Epithelial cell of proximal tubule (primary cell): ENCODE results near the gene ANKRD11. TPM values are rescaled to one million over a fixed set of nuclear protein-coding genes. Genes with fewer than 3 reads are reported as not detected.
A peak's percentile ranks its signal among the peaks of the same experiment; 100 is the strongest.
"Not testable (repeated sequence)": the region's sequence is repeated elsewhere in the genome, so short reads cannot be mapped to it uniquely, and the experiment has no call there.

ENCODE experiments used
- DNase-seq: peaks from one replicate; pipeline ENCODE4 v3.0.0-alpha.2; 2011; ENCODE audit warnings: low read depth
- H3K4me3 ChIP-seq: 2 replicates; pipeline ENCODE4 v1.5.1; 2011; ENCODE audit warnings: low read depth, mild to moderate bottlenecking, low read length
- CTCF ChIP-seq: conservative IDR thresholded peaks from 2 replicates; pipeline ENCODE4 v1.5.1; 2012; ENCODE audit warnings: low read depth, mild to moderate bottlenecking, low read length
- total RNA-seq: library from RNA; depleted of rRNA; stranded (reverse); fragments of >200 nt; gene quantifications from 2 replicates; pipeline ENCODE4 v1.2.3, GENCODE V29; 2015

ANKRD11 gene
- total RNA-seq, 1 donor from 2014 or later, result 44.3 TPM

DNA sequence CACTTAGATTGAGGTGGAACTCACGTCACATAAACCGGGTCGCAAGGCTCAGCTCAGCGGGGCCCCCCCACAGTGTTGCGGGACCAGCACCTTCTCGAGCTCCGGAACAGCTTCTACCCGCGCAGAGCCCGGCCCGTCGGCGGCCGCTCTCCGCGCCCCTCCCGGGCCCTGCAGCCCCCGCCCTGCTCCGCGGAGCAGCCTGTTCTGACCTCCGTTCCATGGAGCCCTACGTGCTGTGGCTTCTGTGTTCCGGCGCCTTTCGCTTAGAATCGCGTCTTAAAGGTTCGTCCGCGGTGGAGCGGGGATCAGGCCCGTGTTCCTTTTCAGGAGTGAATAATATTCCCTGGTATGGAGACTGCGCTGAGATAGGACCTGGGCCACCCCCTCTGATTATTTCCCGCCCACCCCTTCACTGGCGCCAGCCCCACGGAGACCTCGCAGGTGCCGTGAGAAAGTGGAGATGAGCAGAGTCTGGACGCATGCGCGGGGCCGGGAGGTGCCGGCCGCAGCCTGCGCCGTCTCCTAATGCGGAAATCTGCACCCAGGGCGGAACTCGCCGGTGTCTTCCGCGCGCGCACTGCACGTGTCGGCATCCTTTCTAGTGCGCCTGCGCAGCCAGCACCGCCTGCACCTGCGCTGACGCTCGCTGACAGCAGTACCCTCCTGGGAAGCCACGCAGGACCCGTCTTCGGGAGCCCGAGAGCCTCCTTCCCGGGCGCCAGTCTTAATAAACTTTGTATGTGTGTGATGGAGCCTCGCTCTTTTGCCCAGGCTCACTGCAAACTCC lies 242.0 kb downstream of the ANKRD11 start:
- TF ChIP-seq CTCF, result no peak
- peak overlapping the region; percentile 50 for H3K4me3 ChIP-seq

GRCh38 chr16:89247734-89248075 lies 242.7 kb downstream of the ANKRD11 start:
- H3K4me3 ChIP-seq, result peak overlapping the region; percentile 50
- DNase-seq, result not testable (repeated sequence)

More for the DNA sequence above, 242.0 kb downstream of the ANKRD11 start:
- no peak for DNase-seq

DNA sequence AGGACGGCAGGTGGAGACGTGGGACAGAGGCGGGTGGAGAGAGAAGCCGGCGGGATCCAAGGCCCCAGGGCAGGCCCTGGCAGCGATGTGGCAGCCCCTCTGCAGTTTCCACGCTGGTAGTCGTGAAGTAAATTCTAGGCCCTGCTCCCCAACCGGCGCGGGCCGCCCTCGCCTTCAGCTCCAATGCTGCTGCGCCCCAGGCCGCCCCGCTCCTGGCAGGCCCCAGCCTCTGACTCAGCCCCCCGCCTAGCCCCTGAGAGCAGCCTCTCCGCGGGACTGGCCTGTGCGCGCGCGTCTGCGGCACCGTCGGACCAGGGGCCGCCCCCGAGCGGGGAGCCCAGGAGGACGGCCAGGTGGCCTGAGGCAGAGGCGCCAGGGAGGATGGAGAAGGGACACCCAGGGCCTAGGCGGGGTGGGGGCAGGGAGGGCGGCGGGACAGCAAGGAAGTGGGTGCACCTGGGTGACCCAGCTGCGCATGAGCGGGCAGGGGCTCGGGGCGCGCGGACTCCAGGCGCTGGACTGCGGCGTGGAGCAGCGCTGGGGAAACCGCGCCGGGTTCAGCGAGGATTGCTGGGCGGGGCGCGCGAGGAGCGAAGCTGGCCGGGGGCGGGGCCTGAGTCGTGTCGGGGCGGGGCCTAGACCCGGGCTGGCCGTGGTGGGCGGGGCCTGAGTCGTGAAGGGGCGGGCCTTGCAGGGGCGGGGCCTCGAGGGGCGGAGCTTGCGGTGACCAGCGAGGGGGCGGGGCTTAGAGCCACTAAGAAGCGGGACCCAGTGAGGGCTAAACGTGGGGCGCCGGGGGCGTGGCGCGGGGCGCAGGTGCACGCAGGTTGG lies 243.2 kb downstream of the ANKRD11 start:
- peak overlapping the region; percentile 60 for H3K4me3 ChIP-seq
- DNase-seq, result no peak
- TF ChIP-seq CTCF, result peak; percentile 38

GRCh38 chr16:89246383-89246902 lies 243.9 kb downstream of the ANKRD11 start:
- no peak for DNase-seq
- TF ChIP-seq CTCF, result no peak
- H3K4me3 ChIP-seq, result peak overlapping the region; percentile 60

DNA sequence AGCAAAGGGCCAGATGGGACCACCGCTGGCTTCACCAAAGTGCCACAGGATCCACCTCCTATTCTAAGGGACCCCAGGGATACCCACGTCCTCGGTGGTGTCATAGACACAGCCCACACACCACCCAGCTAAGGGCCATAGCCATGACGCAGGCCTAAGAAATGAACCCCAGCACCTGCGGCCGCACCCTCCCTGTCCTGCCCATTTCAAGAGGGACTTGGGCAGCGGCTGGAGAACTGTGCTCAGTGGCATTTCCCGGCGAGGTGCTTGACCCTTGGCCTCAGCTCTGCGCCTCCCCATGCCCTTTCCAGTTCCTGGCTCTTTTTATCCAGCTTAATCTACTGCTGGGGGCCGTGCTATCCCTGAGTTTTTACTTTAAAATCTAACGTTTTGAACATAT lies 245.6 kb downstream of the ANKRD11 start:
- H3K4me3 ChIP-seq, result no peak overlapping the region
- TF ChIP-seq CTCF, result no peak
- no peak for DNase-seq

- H3K4me3 ChIP-seq, DNase-seq: not testable (repeated sequence)
Measured at GRCh38 chr16:89244264-89244663, 246.1 kb downstream of the ANKRD11 start.

GRCh38 chr16:89243664-89244063 lies 246.7 kb downstream of the ANKRD11 start:
- DNase-seq, result no peak
- no peak for TF ChIP-seq CTCF
- no peak overlapping the region for H3K4me3 ChIP-seq

DNA sequence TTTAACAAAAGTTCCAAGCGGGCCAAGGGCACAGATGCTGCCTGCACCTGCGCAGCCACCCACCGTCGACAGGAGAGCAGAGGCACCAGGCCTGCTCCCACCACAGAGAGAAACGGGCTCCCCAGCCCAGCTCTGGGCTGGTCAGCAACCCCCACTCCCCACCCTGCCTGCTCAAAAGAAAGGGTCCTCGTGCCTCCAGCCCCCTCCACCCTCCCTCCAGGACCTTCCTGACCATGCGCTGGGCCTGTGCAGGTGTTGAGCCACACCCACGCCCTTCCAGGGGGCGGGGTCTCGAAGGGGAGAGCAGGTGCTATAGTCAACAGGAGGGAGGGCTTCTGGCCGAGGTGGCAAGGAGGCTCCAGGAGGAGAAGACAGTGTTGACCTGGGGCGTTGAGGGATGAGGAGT lies 247.6 kb downstream of the ANKRD11 start:
- DNase-seq, result no peak
- no peak overlapping the region for H3K4me3 ChIP-seq
- no peak for TF ChIP-seq CTCF
